HL-60/S4 treated with phorbol 12-myristate 13-acetate at 8.2 ng/mL for 4 days and 3 days (cell line): ENCODE data around the gene LMX1A.

Source experiments
- in situ Hi-C: fragments of 300-500 bp; cut with MboI; formaldehyde crosslinking; loops from 2 replicates; pipeline ENCODE4 v1.15.0; 2022; ENCODE audit warnings: low sequenced_read_pairs

Gene LMX1A

DNA sequence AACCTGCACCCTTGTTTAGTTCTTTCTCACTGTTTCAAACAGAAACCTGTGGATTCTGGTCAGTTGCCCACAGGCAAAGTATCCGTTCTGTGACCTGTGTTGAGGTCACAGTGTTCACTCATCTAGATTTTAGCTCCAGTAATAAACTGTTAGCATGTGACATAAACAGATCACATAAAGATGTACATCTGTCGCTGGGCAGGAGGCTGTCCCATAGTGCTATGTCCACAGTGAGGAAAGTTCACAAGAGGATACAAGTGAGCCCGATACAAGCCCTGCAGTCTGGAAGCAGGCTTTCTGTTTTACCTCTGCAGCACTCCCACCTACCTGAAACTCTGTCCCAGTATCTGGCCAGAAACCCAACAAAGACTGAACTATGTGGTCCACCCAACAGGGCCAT, 28.4 kb downstream of the LMX1A start:
- in situ Hi-C loops = no loop called here

DNA sequence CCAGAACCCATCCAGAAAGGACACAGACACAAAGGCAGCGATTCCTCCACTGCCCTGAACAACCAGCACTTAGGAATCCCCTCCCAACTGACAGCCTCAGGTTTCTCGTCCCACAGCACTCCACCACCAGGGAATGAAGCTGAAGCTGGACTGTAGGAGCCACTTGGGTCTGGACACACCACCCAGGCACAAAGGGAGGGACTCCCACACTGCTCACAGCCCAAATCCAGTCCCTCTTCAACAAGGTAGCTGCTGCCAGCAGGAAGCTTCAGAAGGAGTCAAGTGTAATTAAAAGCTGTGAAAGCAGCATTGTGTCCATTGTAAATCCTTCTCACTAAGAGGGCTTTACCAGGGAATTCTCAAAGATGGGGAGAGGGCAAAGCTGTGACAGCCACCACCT, 29.0 kb downstream of the LMX1A start:
- in situ Hi-C loops = no loop called here

DNA sequence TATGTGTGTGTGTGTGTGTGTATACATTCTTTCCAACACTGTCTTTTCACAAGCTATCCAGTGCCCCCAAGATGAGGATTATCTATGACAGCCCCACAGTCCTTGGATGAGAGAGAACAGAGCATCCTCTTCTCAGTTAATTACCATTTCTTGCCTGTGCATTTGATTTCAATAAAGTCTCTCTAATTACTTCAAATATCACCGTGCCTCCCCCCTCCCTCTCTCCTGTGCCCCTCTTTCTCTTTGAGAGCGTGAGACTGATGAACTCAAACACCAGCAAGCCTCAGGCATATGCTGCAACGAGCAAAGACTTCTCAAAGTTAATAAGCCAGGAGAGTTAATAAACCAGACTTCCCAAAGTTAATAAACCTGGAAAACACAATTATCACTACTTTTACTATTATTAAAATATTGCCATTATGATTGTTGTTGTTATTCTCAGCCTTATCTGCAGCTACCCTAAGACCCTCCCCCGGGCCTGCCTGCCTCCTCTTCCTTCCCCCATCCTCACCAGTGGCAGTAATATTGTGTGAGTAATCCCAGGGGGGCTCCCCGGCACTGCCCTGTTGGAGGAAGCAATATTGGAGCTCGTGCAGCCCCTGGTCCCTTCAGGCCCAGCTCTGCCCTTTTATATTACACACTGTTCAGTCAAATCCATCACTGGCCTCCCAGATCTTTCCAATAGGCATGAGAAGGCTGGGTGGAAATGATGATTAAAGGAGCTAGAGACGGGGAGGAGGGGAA, 30.9 kb downstream of the LMX1A start:
- in situ Hi-C loops = no loop called here

DNA sequence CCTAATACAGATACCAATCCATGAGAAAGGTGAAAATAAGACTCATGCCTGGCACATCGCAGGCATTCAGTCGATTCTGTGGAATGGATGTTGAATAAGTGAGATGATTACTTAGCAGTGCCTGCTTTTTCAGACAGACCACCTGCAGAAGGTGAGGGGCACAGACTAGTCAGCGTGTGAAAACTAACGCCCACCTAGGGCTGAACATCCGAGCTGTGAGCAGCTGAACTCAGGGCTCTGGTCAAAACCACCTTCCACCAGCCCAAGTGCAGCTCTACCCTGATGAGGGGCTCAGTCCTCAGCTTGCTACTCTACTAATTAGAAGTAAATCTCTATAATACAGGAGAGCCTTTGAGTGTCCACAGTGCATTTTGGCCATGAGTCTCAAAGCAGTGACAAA, 32.5 kb downstream of the LMX1A start:
- in situ Hi-C loops = no loop called here

DNA sequence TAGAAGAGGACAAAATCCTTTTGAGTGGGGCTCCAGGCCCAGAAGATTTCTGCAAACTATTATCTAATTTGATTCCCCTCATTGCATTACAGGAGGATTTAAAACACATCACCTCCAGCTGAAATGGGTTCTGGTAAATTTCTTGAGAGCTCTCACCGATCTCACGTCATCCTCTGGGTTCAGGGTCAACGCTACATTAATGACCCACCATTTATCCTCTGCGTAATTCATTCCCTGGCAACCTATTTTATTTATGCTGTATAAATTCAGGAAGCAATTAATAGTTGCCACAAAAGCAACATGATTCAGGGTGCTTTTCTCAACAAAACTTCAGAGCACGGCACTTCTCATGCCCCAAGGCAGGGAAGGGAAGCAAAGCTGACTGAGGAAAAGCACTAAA, 38.9 kb downstream of the LMX1A start:
- in situ Hi-C loops = no loop called here

DNA sequence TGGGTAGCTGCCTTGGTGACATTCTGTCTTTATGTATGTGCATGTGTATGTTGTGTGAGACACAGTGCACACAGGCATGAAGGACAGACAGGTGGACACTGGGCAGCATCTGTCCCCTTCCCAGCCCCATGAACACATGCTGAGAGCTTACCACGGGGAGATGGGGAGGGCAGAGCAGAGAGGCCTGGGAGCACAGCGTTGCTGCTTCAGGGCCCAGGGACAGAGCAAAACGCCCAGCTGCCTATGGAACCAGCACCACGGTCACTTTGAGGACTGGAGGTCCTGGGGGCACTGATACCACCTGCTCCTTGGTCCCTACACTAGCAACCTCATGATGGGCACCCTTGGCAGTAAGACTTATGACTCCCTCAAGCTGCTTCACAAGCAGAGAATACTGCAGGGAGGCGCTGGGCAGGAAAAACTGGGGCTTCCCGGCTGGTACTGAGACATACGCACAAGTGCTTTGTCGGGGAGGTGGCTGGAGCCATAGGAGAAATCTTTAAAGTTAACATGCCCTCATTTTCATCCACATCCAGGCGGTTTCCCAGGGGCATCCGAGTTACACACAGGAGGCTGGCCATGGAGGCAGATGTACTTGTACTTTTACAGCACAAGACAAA, 40.3 kb downstream of the LMX1A start:
- in situ Hi-C loops = no loop called here

DNA sequence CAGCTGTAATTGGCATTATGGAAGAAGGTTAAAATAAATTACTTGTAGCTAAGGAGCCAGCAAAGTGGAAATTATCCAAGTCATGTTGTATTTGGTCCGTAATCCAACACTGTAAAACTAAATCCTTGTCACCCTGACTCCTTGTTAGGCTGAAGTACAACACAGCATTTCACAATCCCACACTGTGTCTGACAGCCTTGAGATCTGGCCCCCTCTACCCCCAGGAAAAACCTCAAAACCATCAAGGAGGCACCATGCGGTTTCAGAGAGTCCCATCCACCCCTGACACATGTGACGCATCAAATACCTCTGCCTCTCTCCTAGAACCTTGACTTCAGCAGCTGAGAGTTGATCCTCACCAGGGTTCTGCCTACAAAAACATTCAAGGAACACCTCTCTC, 41.0 kb downstream of the LMX1A start:
- in situ Hi-C loops = no loop called here

DNA sequence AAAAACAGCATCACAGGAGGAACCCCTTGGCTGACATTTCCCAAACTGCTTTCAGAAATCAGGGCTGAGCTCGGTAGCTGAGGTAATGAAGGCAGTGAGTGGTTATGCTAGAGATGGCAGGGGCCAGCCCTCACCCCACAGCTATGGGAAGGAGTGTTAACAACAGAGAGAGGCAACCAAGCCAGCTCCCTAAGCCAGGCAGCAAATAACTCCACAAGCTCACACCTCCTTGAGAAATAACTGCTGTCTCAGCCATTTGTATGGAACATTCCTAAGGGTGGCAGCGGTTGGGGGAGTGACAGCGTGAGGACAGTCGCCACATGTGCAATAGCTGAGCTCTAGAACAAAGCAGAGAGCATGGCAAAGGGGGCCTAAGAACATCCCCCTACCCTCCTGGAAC, 42.6 kb downstream of the LMX1A start:
- in situ Hi-C loops = no loop called here

DNA sequence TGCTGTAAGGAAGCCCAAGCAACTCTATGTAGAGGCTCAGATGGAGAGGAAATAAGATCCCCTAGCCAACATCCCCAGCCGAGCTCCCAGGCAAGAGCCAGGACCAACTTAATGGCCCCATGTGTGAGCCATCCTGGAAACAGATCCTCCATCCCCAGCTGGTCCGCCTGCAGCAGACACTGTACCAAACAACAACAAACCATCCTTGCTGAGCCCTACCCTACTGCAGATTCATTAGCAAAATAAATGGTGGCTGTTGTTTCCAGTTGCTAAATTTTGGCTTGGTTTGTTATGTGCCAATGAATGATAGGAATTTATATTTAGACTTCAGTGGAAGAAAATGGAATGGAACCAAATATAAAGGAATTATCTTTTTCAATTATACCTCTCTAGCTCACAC, 43.9 kb downstream of the LMX1A start:
- in situ Hi-C loops = no loop called here

DNA sequence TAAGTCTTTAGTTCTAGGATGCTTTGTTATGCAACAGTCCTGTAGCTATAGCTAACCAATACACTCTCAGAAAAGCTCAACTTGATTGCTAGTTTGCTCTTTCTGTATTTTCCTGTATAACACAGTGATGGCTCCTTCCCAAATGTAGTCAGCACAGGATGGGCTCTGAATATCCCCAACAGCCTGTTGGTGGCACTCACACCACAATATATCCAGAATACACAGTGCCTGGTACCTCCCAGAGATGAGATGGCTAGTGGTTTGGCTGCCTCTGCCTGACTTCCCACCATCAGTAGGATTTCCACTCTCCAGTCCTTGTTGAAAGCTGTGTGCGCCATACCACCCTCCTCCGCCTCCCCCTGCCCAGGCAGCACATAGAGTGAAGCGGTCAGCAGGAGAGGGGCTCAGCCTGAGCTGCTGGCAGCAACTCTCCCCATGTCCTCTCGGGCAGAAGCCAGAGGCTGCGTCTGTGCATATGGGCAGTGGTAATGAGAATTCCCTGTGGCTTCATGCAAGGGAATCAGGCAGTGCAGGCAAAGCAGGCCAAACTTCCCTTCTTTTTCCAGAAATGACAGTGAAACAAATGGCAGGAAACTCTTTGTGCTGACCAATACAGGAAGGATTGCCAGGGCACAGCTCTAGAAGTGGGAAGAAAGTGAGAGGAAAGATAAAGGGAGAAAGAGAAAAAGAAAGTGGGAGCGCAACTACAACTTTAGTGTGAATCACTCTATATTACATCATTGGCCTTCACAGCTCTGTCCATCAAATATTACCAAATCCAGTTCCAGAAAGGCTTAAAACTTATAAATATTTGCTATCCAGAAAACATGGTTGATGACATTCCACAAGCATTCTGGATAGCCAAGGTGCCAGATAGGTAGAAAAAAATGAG, 49.7 kb downstream of the LMX1A start:
- in situ Hi-C loops = no loop called here

DNA sequence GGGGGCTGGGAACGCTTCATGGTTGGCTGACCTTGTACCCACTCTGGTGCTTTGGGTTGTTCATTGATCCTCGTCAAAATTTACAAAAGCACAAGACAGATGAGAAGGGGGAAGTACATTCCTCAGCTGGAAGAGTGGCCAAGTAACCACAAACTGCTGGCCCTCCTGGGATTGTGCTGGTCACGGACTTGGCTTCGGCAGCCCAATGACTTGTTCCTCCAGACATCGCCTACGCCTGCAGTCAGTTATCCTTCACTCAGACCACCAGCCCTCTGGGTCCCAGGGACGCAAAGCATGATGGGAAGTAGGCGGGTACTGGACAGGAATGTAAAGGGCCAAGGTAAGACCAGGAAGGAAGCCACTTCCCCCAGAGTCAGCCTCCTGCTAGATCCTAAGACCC, 53.1 kb downstream of the LMX1A start:
- in situ Hi-C loops = no loop called here

DNA sequence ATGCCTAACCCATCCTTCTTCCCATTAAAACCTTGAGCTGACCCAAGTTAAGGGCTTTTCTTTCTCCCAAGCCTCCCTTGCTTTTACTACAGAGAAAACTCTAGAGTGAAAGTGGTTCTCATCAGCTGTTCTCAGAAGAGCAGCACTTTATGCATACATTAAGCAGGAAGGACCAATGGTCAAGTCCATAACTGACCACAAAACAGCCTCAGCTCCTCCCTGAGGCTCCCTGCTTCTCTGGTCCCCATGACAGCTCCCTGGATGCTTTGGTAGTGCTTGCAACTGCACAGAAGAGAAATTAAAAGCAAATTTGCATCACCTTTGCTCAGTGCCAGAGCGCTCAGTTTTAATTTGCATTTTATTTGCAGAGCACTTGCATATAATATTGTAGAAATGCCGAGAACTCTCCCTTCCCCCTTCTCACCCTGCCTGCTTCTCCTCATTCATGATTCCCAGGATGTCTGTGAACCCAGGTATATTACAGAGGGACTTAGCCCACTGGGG, 56.1 kb downstream of the LMX1A start:
- in situ Hi-C loops = no loop called here

DNA sequence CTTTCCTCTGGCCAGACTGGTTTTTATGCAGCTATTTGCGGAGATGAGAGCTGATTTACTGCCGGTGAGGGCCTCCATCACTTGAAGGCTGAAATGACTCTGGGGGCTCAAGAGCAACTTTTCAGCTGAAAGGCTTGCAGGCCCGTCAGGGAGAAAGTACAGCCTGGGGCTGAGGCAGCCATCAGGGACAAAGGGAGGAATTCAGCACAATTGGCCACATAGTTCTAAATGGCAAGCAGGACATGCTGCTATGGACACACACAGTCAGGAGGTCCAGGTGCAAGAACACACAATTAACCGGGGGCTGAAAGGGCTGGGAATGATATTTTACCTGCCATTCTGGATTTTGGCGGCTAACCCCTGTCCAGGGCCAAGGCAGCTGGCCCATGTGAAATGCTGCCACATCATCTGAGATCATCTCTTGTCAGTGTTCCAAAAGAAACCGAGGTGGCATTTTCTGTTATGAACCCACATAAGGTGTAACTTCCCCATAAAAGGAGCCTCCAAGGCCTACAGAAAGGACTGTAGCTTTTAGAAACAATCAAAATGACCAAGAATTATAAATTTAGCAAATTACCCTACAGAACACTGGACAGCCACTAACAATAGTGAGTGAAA, 58.2 kb downstream of the LMX1A start:
- in situ Hi-C loops = no loop called here

DNA sequence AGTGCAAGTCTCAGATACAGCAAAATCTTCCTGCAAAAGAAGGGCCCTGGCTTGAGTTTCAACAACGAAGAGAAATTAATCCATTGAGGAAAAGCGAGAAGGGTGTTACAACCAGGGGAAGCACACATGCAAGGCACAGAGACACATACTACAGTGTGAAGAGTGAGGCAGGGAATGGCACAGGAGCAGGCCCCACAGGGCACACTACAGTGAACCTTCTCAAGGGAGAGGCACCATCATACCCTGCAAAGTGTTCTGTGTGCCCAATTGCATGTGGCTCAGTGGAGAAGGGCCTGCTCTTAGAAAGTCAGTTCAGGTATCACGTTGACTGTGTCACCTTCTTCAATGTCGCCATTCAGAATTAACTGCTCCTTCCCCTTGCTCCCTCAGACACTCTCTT, 60.3 kb downstream of the LMX1A start:
- in situ Hi-C loops = no loop called here

DNA sequence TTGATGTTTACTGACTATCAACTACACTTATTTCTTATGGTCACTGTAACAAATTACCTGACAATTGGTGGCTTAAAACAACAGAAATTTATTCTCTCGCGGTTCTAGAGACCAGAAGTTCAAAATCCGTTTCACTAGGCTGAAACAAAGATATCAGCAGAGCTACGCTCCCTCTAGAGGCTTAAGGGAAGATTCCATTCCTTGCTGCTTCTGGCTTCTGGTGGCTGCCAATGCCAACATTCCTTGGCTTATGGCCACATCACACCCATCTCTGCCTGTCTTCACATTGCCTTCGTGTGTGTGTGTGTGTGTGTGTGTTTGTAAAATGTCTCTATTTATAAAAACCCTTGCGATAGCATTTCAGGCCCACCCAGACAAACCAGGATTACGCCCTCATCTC, 66.4 kb downstream of the LMX1A start:
- in situ Hi-C loops = no loop called here

DNA sequence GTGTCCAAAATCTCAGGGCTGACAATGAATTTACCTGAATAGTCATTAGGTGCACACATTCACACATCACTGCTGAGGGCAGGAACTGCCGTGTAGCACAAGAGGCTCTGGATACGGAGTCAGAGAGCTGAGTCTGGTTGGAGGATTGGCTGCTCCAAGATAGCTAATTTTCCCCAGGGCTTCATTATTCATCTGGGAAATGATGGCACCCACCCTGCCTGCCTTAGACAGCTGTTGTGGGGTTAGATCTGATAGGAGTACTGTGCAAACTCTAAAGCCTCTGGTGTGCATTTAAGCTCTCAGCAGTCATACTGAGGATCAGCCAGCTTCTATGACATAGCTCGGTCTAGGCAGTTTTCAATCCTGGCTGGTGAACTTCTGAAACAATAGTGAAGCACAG, 67.0 kb downstream of the LMX1A start:
- in situ Hi-C loops = no loop called here

DNA sequence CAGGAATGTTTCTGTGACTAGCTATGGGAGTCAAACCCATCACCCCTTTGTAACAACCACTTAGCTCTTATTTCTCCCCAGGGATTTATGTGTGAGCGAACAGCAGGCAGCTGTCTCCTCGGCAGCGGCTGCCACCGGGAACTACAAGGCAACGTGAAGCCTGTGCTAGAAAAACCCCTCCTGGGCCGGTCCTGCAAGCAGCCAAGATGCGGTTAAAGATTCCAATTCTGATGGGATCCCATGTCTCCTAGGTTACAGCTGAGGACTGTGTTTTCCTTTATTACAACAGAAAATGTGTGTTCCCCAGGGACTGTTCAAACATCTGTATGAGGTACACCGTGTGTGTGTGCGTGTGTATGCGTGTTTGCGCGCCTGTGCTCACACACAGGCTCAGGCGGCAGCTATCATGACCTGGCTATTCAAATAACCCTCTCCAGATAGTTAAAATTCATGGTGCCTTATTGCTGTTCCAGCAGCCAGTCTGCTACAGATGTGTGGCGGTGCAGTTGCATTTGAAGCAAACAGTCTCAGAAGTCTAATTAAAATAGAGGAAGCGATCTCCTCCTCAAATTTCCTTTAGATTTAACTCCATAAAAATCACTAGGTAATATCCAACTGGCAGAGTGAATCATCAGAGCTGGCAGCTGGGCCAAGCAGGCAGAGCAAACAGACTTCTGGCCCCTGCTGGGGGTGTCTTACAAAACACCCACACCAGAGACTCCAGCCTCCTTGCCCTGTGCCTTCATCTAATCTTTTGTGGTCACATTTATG, 68.0 kb downstream of the LMX1A start:
- in situ Hi-C loops = no loop called here

DNA sequence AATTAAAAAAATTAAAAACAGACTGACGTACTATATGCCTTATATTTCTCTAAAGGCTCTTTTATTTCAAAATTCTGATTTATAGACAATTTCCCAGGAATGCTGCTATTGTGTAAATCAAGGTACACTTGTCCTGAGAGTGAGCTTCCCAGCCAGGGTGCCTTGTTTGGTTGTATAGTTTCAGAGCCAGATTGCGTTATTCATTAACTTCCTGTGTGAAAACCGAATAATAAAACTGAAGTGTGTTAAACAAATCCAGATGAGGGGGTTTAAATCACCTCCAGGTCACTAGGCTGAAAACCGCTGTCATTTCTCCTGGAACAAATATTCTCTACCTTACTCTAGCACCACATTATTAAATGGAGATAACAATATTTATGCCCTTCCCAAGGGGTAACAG, 68.7 kb downstream of the LMX1A start:
- in situ Hi-C loops = no loop called here

DNA sequence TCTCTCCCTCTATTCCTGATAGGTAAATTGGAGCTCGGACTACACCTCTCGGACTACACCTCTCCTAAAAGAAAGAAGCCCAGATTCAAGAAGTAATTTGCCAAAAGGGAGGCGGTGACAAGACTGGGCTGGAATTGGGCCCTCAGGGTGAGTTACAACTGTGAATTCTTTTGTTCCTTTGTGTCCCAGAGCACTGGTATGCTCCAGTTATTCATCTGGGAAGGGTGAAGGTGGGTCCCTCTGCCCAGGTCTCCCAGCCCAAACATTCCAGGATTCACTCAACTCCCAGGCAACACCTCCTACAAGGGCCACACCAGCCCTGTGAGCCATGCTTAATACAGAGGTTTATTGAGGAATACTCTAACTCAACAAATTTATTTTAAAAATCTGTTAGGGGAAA, 69.2 kb downstream of the LMX1A start:
- in situ Hi-C loops = no loop called here

DNA sequence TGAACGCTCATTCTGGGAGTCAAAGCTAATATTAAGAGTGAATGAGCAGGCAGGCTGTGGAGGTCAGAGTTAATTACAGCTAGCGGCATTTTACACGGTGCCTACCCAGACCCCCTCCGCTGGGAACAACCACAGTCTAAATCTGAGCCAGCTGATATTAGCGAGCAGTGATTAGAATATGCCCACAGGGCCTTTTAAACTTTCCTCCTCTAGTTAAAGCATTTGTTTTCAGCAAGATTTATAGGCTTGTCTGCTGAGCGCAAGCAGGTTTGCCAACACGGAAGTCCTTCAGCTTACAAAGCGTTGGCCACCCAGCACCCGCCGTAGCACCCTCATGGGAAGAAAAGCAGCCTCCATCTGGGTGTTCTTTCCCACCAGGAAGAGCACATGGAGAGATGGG, 72.1 kb downstream of the LMX1A start:
- in situ Hi-C loops = no loop called here
